Subcutaneous adipose tissue (tissue), 4 donors: ENCODE data around the gene TSNAXIP1. TPM values are rescaled to one million over a fixed set of nuclear protein-coding genes. Genes with fewer than 3 reads are reported as not detected.

Experiments used
- total RNA-seq, 4 donors: library from RNA; depleted of rRNA; stranded (reverse); fragments of >200 nt; gene quantifications; one replicate each; pipeline ENCODE4 v1.1.0, GENCODE V29; 2016
- TF ChIP-seq, protein P1 (sequence below): fragments of 450-650 bp; IDR thresholded peaks from one replicate; pipeline ENCODE4 v1.5.1; 2016; ENCODE audit warnings: low read depth, mild to moderate bottlenecking, control low read depth, antibody characterized with exemption, moderate library complexity

The TSNAXIP1 gene
- total RNA-seq, 4 donors from 2014 or later = 0.88 to 1.5 (median 1.0) TPM; not detected in 1

DNA sequence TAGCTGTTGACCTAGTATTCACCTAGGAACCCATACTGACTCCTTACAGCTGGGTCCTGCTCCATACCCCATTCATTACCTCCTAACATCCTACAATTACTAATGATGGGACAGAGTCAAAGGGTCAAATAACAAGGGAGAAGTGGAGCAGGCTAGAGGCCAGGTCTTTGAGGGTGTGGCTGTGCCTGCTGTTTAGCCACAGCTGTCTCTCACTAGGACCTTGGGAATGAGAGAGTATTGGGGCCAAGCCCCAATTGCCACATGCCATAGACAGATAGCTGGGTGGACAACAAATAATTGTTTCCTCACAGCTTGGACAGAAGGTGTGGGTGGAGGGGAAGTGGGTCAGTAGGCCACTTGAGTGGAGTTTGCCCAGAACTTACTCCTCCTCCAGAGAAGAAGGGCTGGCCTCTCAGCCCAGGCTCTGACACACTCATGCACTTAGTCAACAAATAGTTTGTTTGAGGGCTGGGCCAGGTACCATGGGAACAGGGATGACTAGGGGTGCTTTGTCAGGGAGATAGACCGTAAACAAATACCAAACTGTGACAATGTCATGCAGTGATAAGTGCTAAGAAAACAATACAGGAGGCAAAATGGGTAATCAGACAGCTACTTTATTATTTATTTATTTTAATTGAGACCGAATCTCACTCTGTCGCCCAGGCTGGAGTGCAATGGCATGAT lies 51.0 kb downstream of the TSNAXIP1 start:
- TF ChIP-seq, protein P1, sequence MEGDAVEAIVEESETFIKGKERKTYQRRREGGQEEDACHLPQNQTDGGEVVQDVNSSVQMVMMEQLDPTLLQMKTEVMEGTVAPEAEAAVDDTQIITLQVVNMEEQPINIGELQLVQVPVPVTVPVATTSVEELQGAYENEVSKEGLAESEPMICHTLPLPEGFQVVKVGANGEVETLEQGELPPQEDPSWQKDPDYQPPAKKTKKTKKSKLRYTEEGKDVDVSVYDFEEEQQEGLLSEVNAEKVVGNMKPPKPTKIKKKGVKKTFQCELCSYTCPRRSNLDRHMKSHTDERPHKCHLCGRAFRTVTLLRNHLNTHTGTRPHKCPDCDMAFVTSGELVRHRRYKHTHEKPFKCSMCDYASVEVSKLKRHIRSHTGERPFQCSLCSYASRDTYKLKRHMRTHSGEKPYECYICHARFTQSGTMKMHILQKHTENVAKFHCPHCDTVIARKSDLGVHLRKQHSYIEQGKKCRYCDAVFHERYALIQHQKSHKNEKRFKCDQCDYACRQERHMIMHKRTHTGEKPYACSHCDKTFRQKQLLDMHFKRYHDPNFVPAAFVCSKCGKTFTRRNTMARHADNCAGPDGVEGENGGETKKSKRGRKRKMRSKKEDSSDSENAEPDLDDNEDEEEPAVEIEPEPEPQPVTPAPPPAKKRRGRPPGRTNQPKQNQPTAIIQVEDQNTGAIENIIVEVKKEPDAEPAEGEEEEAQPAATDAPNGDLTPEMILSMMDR = no peak

GRCh38 chr16:67858500-67858899 lies 51.8 kb downstream of the TSNAXIP1 start:
- TF ChIP-seq, protein P1 = no peak

DNA sequence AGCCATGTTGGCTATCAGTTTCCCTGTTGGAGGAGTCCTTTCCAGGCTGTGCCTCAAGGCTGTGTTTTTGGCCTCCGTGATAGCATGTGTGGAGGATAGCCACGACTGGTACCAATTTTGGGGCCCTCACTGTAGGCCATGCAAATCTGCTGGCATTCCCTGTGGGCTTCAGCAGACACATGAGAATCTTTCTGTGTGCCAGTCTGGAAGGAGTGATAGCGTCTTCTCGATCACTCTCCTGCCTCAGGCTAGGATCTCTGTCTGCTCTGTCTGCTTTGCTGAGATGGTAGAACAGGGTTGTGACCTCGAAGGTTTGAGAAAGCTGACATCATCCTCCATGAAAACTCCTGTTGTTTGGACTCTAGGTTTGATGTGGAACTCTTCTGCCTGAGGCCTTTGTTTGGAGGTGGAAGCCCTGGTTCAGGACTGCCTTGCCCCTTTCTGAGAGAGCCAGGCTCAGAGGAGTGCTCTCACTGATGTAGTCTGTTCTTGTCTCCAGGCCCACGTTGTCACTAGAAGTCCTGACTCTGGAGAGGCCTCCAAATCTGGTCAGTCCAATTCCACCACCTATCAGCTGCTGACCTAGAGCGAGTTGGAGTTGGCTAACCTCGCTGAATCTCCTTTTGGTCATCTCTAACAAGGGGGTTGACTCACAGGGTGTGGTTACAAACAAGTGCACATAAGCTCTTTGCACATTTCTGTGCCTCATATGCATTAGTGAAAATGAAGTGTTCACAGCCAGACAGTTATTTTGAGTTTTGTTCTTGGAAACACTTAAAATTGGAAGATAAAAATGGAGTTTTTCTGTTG lies 54.1 kb downstream of the TSNAXIP1 start:
- TF ChIP-seq, protein P1 = no peak

- TF ChIP-seq, protein P1 = no peak
Measured at GRCh38 chr16:67861877-67862276, 55.2 kb downstream of the TSNAXIP1 start.

GRCh38 chr16:67862623-67863583 lies 56.2 kb downstream of the TSNAXIP1 start:
- TF ChIP-seq, protein P1 = no peak

DNA sequence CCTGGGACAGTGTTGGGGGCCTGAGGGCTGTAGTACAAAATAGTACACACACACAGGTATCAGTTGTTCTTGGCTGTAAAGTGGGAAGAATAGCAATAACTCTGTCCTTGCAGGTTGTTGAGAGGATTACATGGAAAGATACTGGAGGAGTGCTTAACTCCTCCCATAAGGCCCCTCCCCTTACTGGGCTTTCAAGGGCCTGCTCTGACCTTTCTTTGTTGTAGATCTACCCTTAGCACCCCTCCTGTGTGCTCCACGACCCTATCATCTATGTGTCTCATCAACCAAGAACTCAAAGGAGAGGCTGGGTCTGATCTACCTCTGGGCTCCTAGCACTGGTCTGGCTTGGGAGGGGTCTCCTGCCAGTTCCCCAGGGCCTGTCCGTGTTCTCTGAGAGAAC lies 57.9 kb downstream of the TSNAXIP1 start:
- TF ChIP-seq, protein P1 = no peak

GRCh38 chr16:67865318-67865717 lies 58.6 kb downstream of the TSNAXIP1 start:
- TF ChIP-seq, protein P1 = no peak
